NCI-H345 treated with DMSO at 0.1 percent for 48 hours (cell line): Measurements from ENCODE around the gene TRIM34.
"Not testable (repeated sequence)": the region's sequence is repeated elsewhere in the genome, so short reads cannot be mapped to it uniquely, and the experiment has no call there.

Experiments
- DNase-seq: peaks from one replicate; lab custom pipeline; 2025; ENCODE audit not compliant: unreplicated experiment; lab: John Stamatoyannopoulos, UW

Gene TRIM34

GRCh38 chr11:5624489-5625279 lies at the start of gene TRIM34:
Gene TRIM34 (plus strand): TSS chr11:5625001. CDS start chr11:5632332, 7,331 bp downstream.
- DNase-seq = no peak

GRCh38 chr11:5575152-5575551 lies 49.6 kb upstream of the TRIM34 start:
- DNase-seq = no peak

- DNase-seq = no peak
These were observed 47.7 kb upstream of the TRIM34 start for GRCh38 chr11:5577101-5577500.

- DNase-seq = no peak
These were observed 44.2 kb upstream of the TRIM34 start, which contains the start of gene OR52B6 for GRCh38 chr11:5580577-5580976. Gene OR52B6 (plus strand): TSS chr11:5580877. CDS start chr11:5580877, 0 bp downstream.

- no peak for DNase-seq
These were observed 43.8 kb upstream of the TRIM34 start for GRCh38 chr11:5581014-5581413.

- not testable (repeated sequence) for DNase-seq
These were observed 40.3 kb upstream of the TRIM34 start for GRCh38 chr11:5584458-5584857.

GRCh38 chr11:5589906-5590305 lies 34.9 kb upstream of the TRIM34 start:
- DNase-seq = not testable (repeated sequence)

GRCh38 chr11:5591613-5592012 lies 33.2 kb upstream of the TRIM34 start:
- no peak for DNase-seq

GRCh38 chr11:5592615-5593014 lies 32.2 kb upstream of the TRIM34 start:
- DNase-seq = no peak

GRCh38 chr11:5593146-5593545 lies 31.7 kb upstream of the TRIM34 start:
- DNase-seq = no peak

- DNase-seq = no peak
These were observed 28.1 kb upstream of the TRIM34 start, which contains the start of gene TRIM6 for GRCh38 chr11:5596607-5597201. Gene TRIM6 (plus strand): TSS chr11:5596637. CDS start chr11:5596898, 261 bp downstream.

GRCh38 chr11:5597953-5598352 lies 26.8 kb upstream of the TRIM34 start:
- DNase-seq = no peak

GRCh38 chr11:5600374-5600851 lies 24.4 kb upstream of the TRIM34 start:
- DNase-seq = no peak

- not testable (repeated sequence) for DNase-seq
These were observed 22.0 kb upstream of the TRIM34 start for GRCh38 chr11:5602791-5603190.

GRCh38 chr11:5603326-5603725 lies 21.5 kb upstream of the TRIM34 start:
- no peak for DNase-seq

GRCh38 chr11:5604896-5605295 lies 19.9 kb upstream of the TRIM34 start:
- DNase-seq = no peak

GRCh38 chr11:5605849-5606248 lies 19.0 kb upstream of the TRIM34 start:
- no peak for DNase-seq

GRCh38 chr11:5608808-5609207 lies 16.0 kb upstream of the TRIM34 start:
- no peak for DNase-seq

GRCh38 chr11:5610446-5610845 lies 14.4 kb upstream of the TRIM34 start:
- DNase-seq = no peak

- no peak for DNase-seq
These were observed 13.2 kb upstream of the TRIM34 start for GRCh38 chr11:5611627-5612026.

GRCh38 chr11:5618807-5619206 lies 6.0 kb upstream of the TRIM34 start:
- no peak for DNase-seq
